Posterior vena cava (tissue), 2 donors: ENCODE results near the gene LATS2. TPM values are rescaled to one million over a fixed set of nuclear protein-coding genes. Genes with fewer than 3 reads are reported as not detected.
A peak's percentile ranks its signal among the peaks of the same experiment; 100 is the strongest.

ENCODE experiments used
- DNase-seq: peaks from one replicate; pipeline ENCODE4 v3.0.0-alpha.2; 2020; ENCODE audit warnings: low spot score
- intact Hi-C, 2 donors: fragments of 100-400 bp; cut with DNase I; formaldehyde crosslinking; loops; one replicate each; pipeline versions ENCODE4 v1.14.1 to v1.14.2; 2022 to 2023
- long read RNA-seq, 2 donors: library from polyadenylated mRNA; unstranded; transcript quantifications; one replicate each; pipeline ENCODE4 v2.0.0, GENCODE V29; 2020 to 2021
- total RNA-seq, 2 donors: library from RNA; stranded (reverse); fragmentation: NEBNext Ultra II Directional; extraction: Animal tissue kit (Norgen Biotek cat#: 25700); gene quantifications; one replicate each; pipeline ENCODE4 v1.2.1, GENCODE V29; 2021
- donor health status: DM: yes; HTN: yes; CAD: no.
- donor health status: DM: yes; HTN: yes; CAD: no.

The LATS2 gene
- total RNA-seq, result 10 to 100 TPM; 37.2 to 41.8 TPM
- long read RNA-seq, donor 1, partial matches to known transcripts, result 5 of 15 reads
- long read RNA-seq, donor 1, other reads (novel, unspliced or antisense), result 10 of 15 reads
- long read RNA-seq, donor 2, partial matches to known transcripts, result 2 of 7 reads
- long read RNA-seq, donor 2, other reads (novel, unspliced or antisense), result 5 of 7 reads

GRCh38 chr13:21061029-21061763, at the start of gene LATS2:
TSS of gene LATS2 (minus strand) at chr13:21061586. CDS start at chr13:21046026, 15,560 bp downstream.
- intact Hi-C loops, result no loop called here
- peak; percentile 99 for DNase-seq

GRCh38 chr13:21109168-21109567, 47.8 kb upstream of the LATS2 start:
- intact Hi-C loops, result no loop called here
- no peak for DNase-seq

GRCh38 chr13:21106089-21106488, 44.7 kb upstream of the LATS2 start:
- no peak for DNase-seq
- intact Hi-C loops, result no loop called here

GRCh38 chr13:21104199-21105019, 43.0 kb upstream of the LATS2 start:
- intact Hi-C loops, result no loop called here
- DNase-seq, result no peak

GRCh38 chr13:21101865-21102576, 40.6 kb upstream of the LATS2 start:
- intact Hi-C loops, result no loop called here
- no peak for DNase-seq

- intact Hi-C loops, result no loop called here
- DNase-seq, result no peak
Measured at GRCh38 chr13:21100994-21101757, 39.8 kb upstream of the LATS2 start.

GRCh38 chr13:21100211-21100610, 38.8 kb upstream of the LATS2 start:
- DNase-seq, result no peak
- intact Hi-C loops, result no loop called here

- intact Hi-C loops, result no loop called here
- DNase-seq, result no peak
Measured at GRCh38 chr13:21095311-21095710, 33.9 kb upstream of the LATS2 start.

- DNase-seq, result no peak
- intact Hi-C loops, result loop anchor here in 1 of 2 donors (5.0 kb wide), 1 partner anchor 1922 kb away; no protein-coding TSS in a partner anchor
Measured at GRCh38 chr13:21089830-21090229, 28.4 kb upstream of the LATS2 start.

GRCh38 chr13:21088534-21088933, 27.1 kb upstream of the LATS2 start:
- intact Hi-C loops, result loop anchor here in 1 of 2 donors (5.0 kb wide), 1 partner anchor 1924 kb away; no protein-coding TSS in a partner anchor
- no peak for DNase-seq

- intact Hi-C loops, result loop anchor here in 1 of 2 donors (5.0 kb wide), 1 partner anchor 1925 kb away; no protein-coding TSS in a partner anchor
- no peak for DNase-seq
Measured at GRCh38 chr13:21086929-21087328, 25.5 kb upstream of the LATS2 start.

GRCh38 chr13:21081926-21082325, 20.5 kb upstream of the LATS2 start:
- DNase-seq, result no peak
- intact Hi-C loops, result no loop called here

- intact Hi-C loops, result no loop called here
- DNase-seq, result no peak
Measured at GRCh38 chr13:21080593-21080891, 19.2 kb upstream of the LATS2 start.

GRCh38 chr13:21079761-21080592, 18.6 kb upstream of the LATS2 start:
- DNase-seq, result no peak
- intact Hi-C loops, result no loop called here

GRCh38 chr13:21079221-21079620, 17.8 kb upstream of the LATS2 start:
- intact Hi-C loops, result no loop called here
- DNase-seq, result no peak

GRCh38 chr13:21078501-21078900, 17.1 kb upstream of the LATS2 start:
- intact Hi-C loops, result no loop called here
- DNase-seq, result no peak

- intact Hi-C loops, result no loop called here
- no peak for DNase-seq
Measured at GRCh38 chr13:21077788-21078353, 16.5 kb upstream of the LATS2 start.
